HG03135 (cell line): Measurements from ENCODE around the gene KCNH2.
"Not testable (repeated sequence)": the region's sequence is repeated elsewhere in the genome, so short reads cannot be mapped to it uniquely, and the experiment has no call there.

Experiments used
- ATAC-seq: cut with Tn5 transposase; IDR thresholded peaks from one replicate; pipeline ENCODE4 v1.9.1; 2021; ENCODE audit warnings: mild to moderate bottlenecking, moderate library complexity; ENCODE audit not compliant: unreplicated experiment

The KCNH2 gene

DNA sequence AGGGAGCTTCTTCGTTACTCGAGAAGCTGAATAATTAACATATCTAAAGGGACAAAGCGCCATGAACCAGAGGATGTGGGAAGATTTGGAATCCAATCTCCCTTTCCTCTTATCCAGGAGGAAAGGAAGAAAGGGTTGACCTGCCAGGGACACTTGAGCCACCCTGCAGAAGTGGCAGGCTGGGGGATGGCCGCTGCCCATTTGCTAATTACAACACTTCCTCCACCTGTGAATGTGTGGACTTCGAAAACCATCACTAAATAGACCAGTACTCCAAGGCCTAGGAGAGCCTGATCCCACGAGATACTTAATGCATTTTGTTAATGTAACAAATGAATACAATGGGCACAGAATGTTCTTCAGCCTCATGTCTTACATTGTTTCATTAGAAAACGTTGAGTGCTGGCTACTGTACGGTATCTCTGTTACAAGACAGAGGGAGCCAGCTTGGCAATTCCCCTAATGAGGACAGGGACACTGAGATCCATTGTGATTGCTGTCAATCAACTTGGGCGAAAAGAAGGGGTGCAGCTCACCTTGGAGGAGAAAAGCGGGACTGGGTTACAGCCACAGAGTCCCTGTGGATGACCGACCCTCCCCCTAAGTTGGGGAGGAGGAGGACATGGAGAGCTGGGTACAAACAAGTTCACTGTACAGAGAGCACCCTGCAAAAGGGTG, 66.4 kb downstream of the KCNH2 start:
- no peak for ATAC-seq

DNA sequence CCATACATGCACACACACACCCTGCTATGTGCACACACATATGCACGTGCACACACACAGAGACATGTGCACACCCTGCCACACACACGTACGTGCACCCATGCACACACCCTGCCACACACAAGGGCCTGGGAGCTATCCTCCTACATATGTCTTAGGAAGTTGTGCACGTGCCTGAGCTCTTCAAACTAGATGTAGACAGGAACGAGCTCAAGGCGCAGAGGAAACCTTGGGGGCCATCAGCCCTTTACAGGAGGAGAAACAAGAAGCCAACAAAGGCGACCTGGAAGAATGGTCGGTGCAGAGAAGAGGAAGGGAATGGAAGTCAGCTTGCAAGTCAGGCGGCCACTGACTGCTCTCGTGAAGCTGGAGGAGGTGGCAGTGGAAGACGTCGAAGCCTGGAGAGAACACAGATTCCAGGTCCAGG, 67.1 kb downstream of the KCNH2 start:
- ATAC-seq = no peak

DNA sequence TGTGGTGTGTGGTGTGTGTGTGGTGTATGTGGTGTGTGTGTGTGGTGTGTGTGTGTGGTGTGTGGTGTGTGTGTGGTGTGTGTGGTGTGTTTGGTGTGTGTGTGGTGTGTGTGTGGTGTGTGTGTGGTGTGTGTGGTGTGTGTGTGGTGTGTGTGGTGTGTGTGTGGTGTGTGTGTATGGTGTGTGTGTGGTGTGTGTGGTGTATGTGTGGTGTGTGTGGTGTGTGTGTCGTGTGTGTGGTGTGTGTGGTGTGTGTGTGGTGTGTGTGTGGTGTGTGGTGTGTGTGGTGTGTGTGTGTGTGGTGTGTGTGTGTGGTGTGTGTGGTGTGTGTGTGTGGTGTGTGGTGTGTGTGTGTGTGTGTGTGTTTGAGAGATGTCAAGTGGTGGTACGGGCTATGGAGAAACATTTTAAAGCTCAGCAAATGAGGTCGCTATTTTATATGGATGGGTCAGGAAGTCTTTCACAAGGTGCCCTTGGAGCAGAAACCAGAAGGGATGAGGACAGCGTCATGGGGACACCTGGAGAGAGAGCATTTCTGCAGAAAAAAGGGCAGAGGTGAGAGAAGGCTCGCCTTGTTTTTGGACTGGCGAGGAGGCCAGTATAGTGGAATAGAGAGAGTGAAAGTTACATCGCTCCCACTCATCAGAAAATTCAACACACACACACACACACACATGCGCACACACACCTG, 67.7 kb downstream of the KCNH2 start:
- ATAC-seq = not testable (repeated sequence)

DNA sequence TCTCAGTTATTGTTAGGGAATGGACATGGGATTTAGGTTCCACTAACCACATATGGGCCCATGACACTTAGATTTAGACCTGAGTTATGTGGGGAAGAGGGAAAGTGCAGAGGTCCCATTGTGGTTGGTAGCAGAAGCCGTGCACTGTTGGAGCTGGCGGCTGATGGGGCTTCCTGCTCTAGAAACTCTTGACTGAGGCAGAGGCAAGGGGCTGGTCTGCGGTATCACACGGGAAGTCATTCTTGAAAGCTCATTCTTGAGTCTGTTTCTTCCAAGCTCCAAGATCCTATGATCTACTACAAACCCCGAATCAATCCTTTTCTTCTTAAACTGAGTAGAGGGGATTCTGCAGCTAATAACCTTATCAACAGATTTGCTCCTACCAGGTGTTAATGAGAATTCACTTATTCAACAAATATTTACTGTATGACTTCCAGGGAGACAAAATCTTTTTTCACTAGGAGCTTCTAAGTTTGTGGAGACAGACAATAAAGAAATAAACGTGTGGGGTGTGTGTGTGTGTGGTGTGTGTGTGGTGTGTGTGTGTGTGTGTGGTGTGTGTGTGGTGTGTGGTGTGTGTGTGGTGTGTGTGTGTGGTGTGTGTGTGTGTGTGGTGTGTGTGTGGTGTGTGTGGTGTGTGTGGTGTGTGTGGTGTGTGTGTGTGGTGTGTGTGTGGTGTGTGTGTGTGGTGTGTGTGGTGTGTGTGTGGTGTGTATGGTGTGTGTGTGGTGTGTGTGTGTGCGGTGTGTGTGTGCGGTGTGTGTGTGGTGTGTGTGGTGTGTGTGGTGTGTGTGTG, 68.7 kb downstream of the KCNH2 start:
- no peak for ATAC-seq

DNA sequence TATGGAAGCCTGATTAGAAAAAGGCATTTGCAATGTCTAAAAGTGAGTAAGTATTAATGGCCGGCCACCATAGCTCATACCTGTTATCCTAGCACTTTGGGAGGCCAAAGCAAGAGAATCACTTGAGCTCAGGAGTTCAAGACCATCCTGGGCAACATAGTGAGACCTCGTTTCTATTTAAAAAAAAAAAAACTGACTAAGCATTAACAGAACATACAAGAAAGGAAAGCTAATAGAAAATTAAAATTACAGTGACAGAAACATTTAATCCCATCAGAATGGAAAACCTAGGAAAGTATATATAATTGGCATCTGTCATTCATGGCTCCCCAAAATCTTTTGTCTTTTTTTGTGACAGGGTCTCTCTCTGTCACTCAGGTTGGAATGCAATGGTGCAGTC, 69.9 kb downstream of the KCNH2 start:
- ATAC-seq = no peak

DNA sequence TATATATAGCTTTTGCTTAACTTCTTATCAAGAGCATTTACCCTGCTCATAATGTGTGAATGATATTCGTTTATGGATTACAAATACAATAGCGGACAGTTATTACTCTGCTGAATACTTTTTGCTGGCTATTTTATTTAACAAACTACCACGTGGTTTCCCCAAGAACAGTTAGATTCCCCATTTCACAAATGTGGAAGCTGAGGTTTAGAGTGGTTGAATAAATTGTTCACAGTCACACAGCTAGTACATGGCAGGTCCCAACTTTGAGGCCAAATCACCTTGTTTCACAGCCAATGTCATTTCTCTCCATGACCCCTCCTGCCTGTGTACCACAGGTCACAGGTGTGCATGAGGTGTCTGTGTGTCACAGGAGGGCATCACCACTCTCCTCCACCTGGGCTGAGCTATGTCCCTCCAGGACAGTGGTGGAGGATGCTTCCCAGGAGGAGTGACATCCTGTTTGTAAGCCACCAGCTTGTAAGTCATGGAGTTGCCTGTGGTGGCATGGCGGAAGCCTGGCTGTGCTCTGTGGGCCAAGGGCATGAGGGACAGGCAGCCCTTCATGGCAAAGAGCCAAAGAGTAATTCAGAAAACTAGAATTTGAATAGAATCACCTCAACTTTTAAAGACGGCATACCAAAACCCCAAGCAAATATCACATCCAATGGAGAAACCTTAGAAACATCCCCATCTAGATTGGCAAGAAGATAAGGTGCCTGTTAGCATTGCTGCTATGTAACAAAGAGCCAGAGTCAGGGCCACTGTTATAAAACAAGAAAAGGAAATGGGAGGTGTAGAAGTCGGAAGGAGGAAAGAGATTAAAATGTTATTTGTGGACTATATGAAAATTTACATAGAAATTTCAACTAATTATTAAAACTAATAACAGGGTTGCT, 73.9 kb downstream of the KCNH2 start:
- ATAC-seq = no peak

DNA sequence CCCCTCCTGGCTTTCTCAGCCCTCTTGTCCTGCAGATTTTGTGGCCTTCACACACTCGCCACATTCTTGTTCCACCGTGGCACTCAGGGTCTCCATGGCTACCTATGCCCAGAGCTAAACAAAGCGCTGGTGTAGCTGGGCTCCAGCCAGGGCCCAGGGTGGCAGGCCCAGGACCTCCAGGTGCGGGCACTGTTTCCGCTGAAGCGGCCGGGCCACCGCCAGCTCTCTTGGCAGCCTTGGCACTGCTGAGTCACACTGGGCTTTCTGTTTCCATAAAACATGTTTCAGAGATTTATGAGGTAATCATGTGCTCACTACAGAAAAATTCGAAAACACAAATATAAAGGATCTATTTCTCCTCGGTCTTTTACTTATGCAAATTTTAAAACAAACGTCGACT, 74.5 kb downstream of the KCNH2 start:
- no peak for ATAC-seq

DNA sequence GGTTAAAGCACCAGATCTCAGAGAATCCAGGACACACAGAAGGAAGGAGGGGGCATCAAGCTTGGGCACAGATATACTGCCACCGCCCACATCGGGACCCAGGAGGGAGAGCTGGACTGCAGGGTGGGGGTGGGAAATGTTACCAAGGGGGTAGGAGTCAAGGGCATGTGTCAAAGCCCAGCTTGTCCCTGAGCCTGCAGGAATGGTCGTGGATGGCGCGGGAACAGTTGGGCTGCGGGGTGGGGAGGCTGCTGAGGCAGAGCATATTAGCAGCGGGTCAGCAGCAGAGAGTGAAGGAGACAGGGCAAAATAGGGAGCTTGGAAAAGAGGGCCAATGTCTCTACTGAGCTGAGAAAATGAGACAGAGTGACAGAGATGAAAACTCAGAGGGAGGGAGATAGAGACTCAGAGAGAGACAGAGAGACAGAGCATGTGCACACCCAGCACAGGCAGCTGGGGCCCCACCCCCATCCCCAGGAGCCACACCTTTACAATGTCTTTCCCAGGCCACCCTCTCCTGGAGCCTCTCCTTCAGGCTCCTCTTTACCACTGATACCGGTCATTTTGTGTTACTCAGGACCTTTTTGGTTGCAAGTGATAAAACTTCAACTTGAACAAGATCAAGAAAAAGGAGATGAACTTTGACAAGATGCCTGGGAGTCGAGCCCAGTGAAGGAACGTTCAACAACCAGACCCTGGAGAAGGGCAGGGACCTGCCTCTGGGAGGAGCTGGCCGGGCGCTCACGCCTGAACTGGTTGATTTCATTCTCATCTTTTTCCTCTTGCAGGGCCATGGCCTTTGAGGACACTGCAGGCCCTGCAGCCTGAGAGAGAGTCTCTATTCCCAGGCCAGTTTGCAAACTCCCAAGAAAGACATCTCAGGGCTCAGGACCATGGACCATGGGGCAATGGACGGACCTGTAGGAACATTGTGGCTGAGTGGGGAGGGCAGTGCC, 75.8 kb downstream of the KCNH2 start:
- no peak for ATAC-seq

DNA sequence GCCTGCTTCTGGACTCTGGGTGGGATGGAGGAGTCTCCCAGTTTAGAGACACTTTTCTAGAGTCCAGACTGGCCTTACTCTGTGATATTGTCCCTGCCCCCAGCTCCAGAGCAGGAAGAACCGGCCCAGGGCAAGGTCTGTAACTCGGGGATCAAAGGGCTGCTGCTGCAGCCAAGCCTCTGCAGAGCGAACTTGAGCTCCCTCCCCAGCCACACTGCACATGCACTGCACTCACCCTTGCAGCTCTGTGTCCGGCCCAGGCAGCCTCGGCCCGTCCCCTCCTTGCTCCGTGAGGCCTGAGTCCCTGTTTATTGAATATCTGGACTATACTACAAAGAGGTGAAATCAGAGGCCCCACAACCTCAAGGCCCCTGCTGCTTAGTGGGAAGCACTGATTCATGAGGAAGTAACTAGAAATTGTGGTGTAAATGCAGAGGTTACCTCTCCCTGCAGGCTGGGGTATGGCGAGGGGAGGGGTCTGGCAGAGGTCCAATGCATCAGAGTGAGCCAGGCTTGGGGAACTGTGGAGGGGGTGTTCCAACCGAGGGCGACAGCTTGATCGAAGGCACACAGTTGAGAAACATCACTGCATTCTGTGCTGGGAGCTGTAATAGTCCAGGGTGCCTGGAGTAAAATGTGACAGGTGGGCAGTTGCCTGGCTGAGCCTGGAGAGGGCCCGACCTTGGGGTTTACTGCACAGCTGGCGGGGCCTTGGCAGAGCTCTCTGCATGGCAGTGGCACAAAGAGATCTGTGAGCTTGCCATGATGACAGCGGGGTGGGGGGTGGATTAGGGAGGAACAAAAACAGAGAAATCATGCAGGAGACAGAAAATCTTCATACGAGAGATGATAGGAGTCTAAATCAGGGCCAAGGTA, 76.7 kb downstream of the KCNH2 start:
- ATAC-seq = no peak

DNA sequence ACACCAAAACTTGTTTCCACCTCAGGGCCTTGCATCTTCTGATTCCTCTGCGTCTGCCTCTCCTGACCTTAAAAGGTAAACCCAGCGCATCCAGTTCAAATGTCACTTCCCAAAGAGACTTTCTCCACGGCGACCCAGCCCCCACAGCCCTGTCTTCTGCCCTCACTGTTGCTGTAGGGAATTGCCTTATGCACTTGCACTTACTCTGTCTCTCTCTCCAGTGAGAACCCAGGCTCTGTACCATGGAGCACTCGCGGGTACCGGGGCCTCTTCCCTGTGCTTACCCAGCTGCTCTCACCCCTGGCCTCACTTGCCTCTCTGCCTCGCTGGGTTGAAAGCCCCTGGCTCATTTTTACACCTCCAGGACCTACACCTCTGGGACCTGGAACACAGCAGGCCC, 77.4 kb downstream of the KCNH2 start:
- no peak for ATAC-seq

DNA sequence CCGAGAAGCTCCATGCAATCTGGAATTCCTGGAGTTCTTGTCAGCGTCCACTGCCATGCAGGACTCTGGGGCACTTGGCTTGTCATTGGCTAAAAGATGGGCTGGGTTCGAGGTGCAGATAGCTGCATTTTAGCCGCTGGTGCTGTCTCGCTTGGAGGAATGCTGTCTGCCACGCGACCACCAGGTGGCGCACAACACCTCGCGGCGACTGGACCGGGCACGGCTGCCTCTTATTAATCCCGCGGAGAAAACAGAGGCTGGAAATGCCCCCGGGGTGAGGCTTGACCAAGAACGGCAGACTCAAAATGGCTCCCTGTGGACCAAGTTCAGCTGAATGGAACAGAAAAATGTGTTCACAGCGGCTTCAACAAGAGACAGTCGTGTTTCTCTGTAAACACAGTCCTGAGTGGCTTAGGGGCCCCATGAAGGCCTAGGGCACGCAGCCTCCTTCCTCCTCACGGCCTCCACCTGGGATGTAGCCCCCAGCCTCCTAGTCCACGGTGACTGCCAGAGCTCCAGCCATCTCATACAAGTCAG, 79.6 kb downstream of the KCNH2 start:
- no peak for ATAC-seq

DNA sequence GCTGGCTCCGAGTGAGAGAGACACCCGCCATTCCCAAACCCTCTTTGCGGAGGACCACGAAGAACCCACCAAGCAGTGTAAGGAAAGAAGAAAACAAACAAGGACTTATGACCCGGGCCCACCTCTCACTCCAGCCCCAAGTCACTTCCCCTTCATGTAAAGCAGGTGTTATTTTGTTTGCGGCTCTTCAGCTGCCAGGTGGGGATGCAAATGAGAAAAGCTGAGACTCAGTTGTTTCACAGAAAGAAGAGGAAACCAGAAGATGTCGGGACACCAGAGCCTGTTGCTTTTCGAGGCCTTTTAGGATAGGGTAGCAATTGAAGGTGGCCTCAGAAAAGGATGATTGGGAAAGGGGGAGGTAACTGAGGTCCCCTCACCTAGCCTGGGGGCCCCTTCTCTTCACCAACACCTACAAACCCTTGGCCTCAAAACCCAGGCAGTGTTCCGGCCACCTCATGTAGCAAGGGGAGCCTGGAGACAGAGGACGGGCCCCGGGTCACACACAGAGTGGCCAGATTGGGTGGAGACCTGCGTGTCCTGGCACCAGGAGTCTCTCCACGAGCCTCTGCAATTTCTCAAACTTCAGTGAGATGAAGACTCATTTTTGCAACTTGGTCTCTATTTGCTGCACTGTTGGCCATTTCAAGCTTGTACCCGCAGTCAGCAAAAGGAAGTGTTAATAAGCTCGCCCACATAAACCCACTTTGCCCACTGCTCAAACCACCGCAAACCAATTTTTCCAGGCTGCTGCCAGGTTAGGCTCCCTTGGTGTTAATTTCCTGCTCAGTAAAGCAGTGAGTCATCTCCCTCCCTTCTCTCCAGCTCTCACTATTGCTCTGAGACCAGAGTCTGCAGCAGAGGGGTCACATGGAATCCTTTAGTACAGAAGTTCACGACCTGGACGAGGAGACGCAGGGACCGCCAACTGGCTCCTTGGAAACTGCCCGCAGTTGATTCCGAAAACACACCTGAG, 80.3 kb downstream of the KCNH2 start:
- peak; percentile 56 for ATAC-seq

DNA sequence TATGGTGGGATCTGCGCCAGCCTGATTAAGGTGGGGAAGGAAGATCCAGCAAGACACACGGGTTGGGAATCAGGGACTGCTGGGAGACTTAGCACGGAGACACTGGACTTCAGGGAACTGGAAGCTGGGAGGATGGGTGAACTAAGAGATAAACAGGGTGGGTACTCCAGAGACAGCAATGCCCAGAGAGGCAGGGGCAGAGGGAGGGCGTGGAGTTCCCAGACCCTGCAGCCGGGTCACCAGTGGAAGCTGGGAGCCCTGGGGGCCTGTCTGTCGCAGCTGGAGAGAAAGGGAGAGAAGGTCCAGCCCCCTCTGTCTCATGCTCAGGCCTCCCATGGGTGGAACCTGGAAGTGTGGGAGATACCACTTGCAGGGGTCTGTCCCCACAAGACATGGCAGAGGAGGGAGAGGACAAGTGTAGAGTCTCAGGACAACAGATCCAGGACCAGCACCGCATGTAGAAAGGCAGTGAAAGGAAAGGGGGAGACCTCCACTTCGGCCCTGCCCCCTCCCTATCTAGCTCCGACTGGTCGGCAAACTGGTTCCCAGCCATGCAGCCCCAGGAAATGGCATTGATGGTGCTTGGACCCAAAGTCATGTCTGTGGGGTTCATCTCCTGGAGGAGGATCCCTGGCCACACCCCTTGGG, 81.4 kb downstream of the KCNH2 start:
- ATAC-seq = no peak

DNA sequence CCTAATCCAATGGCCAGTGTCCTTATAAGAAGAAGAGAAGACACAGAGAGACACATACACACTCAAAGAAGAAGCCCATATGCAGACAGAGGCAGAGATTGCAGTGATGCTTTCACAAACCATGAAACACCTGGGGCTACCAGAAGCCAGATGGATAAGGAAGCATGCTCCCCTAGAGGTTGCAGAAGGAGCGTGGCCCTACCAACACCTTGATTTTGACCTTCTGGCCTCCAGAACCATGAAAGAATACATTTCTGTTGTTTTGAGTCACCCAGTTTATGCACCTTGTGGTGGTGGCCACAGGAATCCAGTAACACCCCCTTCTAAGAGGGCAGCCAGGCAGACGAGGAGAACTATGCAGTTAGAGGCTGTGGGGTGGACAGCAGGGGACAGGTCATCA, 82.3 kb downstream of the KCNH2 start:
- ATAC-seq = no peak
